Loucy (cell line): Measurements from ENCODE around the gene PADI4.

Source experiments
- EZH2phosphoT487 ChIP-seq: fragments of 200-600 bp; IDR thresholded peaks from 2 replicates; pipeline ENCODE4 v1.6.1; 2018; ENCODE audit warnings: antibody characterized with exemption, mild to moderate bottlenecking, moderate library complexity, borderline replicate concordance
- TF ChIP-seq, protein P1 (sequence below): fragments of 200-600 bp; sonication (generic); conservative IDR thresholded peaks from 2 replicates; pipeline ENCODE4 v1.5.1; 2014; ENCODE audit warnings: mild to moderate bottlenecking, antibody characterized with exemption, low read length

DNA sequence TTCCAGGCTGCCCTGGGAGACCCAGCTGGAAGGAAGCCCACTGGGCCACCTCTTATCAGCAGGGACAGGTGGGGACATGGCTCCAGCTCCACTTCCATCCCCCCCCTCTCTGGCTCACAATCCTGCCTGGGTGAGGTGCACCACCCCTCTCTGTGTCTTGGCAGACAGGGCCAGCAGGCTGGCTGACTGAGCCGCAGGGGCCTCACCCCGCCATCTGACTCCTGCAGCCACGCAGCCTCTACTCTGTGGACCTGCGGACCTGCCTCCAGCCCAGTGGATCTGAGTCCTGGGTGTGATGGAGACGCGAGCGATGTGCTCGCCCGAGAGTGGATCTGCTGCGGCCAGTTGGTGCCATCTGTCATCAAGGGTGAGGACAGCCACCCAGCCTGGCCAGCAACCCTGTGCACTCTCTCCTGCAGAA is 101.4 kb downstream of the PADI4 start:
- TF ChIP-seq, protein P1, sequence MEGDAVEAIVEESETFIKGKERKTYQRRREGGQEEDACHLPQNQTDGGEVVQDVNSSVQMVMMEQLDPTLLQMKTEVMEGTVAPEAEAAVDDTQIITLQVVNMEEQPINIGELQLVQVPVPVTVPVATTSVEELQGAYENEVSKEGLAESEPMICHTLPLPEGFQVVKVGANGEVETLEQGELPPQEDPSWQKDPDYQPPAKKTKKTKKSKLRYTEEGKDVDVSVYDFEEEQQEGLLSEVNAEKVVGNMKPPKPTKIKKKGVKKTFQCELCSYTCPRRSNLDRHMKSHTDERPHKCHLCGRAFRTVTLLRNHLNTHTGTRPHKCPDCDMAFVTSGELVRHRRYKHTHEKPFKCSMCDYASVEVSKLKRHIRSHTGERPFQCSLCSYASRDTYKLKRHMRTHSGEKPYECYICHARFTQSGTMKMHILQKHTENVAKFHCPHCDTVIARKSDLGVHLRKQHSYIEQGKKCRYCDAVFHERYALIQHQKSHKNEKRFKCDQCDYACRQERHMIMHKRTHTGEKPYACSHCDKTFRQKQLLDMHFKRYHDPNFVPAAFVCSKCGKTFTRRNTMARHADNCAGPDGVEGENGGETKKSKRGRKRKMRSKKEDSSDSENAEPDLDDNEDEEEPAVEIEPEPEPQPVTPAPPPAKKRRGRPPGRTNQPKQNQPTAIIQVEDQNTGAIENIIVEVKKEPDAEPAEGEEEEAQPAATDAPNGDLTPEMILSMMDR, result no peak
- TF ChIP-seq EZH2phosphoT487, result no peak
